CD14-positive monocyte (primary cell): Measurements from ENCODE around the gene CYB561D2. TPM values are rescaled to one million over a fixed set of nuclear protein-coding genes. Genes with fewer than 3 reads are reported as not detected.

Experiments used
- DNase-seq, 3 donors: peaks; one replicate each; pipeline ENCODE4 v3.0.0-alpha.2; 2011 to 2022
- H2AFZ ChIP-seq: 2 replicates; pipeline ENCODE4 v1.6.0; 2012; ENCODE audit warnings: mild to moderate bottlenecking, low read depth, low read length, inconsistent platforms; ENCODE audit not compliant: insufficient read depth, poor library complexity, severe bottlenecking
- H3K27ac ChIP-seq, 2 donors: 1 replicate in 1 of 2; 2 replicates in 1 of 2; pipeline ENCODE4 v1.5.1; 2012 to 2013; ENCODE audit warnings: low read length in 2 of 2, control low read depth in 1 of 2, inconsistent platforms in 1 of 2, low read depth in 1 of 2, mild to moderate bottlenecking in 1 of 2
- H3K27me3 ChIP-seq, 2 donors: one replicate each; pipeline versions ENCODE4 v1.6.0 to v1.6.1; 2011 to 2013; ENCODE audit warnings: low read length in 2 of 2; ENCODE audit not compliant: control insufficient read depth in 2 of 2, insufficient read depth in 2 of 2
- H3K36me3 ChIP-seq, 2 donors: replicated peaks in 1 of 2; 1 replicate in 1 of 2; 2 replicates in 1 of 2; pipeline versions ENCODE4 v1.5.1 to v1.6.1; 2012 to 2013; ENCODE audit warnings: low read length in 2 of 2, control low read depth in 1 of 2, inconsistent platforms in 1 of 2, mild to moderate bottlenecking in 1 of 2; ENCODE audit not compliant: insufficient read depth in 2 of 2, control insufficient read depth in 1 of 2
- H3K4me1 ChIP-seq, 2 donors: 1 replicate in 1 of 2; 2 replicates in 1 of 2; pipeline versions ENCODE4 v1.5.1 to v1.6.1; 2012 to 2013; ENCODE audit warnings: low read length in 2 of 2, control low read depth in 1 of 2, inconsistent platforms in 1 of 2, mild to moderate bottlenecking in 1 of 2, moderate library complexity in 1 of 2; ENCODE audit not compliant: insufficient read depth in 2 of 2, control insufficient read depth in 1 of 2
- H3K4me2 ChIP-seq: replicated peaks from 2 replicates; pipeline ENCODE3; 2012; ENCODE audit warnings: low read length, moderate library complexity, mild to moderate bottlenecking; ENCODE audit not compliant: poor library complexity, severe bottlenecking; ENCODE audit errors: extremely low read depth
- H3K4me3 ChIP-seq, 3 experiments: fragments of 200-600 bp in 1 of 3; sonication (generic) in 1 of 3; replicated peaks in 1 of 3; 1 replicate in 2 of 3; 2 replicates in 1 of 3; pipeline ENCODE4 v1.5.1; 2011 to 2013; ENCODE audit warnings: low read length in 3 of 3, mild to moderate bottlenecking in 3 of 3, control low read depth in 2 of 3, low read depth in 2 of 3, inconsistent platforms in 1 of 3, moderate library complexity in 1 of 3
- H3K79me2 ChIP-seq: 2 replicates; pipeline ENCODE4 v1.6.0; 2012; ENCODE audit warnings: mild to moderate bottlenecking, control low read depth, inconsistent platforms, low read length, moderate library complexity; ENCODE audit not compliant: insufficient read depth
- H3K9ac ChIP-seq: 2 replicates; pipeline ENCODE4 v1.6.0; 2017; ENCODE audit warnings: low read length, mild to moderate bottlenecking; ENCODE audit not compliant: insufficient read depth, poor library complexity, severe bottlenecking
- H3K9me3 ChIP-seq, 2 donors: replicated peaks in 1 of 2; 1 replicate in 1 of 2; 2 replicates in 1 of 2; pipeline versions ENCODE4 v1.5.1 to v1.6.1; 2012 to 2013; ENCODE audit warnings: low read length in 2 of 2, control low read depth in 1 of 2; ENCODE audit not compliant: control insufficient read depth in 1 of 2, insufficient read depth in 1 of 2
- H4K20me1 ChIP-seq: 2 replicates; pipeline ENCODE4 v1.6.0; 2012; ENCODE audit warnings: mild to moderate bottlenecking, low read length, control low read depth, moderate library complexity; ENCODE audit not compliant: insufficient read depth
- H3K27ac Mint-ChIP-seq, 7 donors: one replicate each; pipeline ENCODE4 v1.8.0; 2020; ENCODE audit warnings: mild to moderate bottlenecking in 7 of 7, mixed read lengths in 7 of 7, moderate library complexity in 6 of 7, inconsistent platforms in 2 of 7
- H3K27me3 Mint-ChIP-seq, 3 donors: one replicate each; pipeline ENCODE4 v1.8.0; 2021 to 2022; ENCODE audit warnings: low read depth in 3 of 3, mild to moderate bottlenecking in 3 of 3, mixed read lengths in 3 of 3, moderate library complexity in 3 of 3, inconsistent platforms in 1 of 3
- H3K36me3 Mint-ChIP-seq, 2 donors: one replicate each; pipeline ENCODE4 v1.8.0; 2020; ENCODE audit warnings: mixed read lengths in 2 of 2, inconsistent platforms in 1 of 2, mild to moderate bottlenecking in 1 of 2
- H3K4me1 Mint-ChIP-seq: one replicate; pipeline ENCODE4 v1.8.0; 2020; ENCODE audit warnings: mild to moderate bottlenecking, mixed read lengths
- H3K4me3 Mint-ChIP-seq, 2 donors: one replicate each; pipeline ENCODE4 v1.8.0; 2020; ENCODE audit warnings: mild to moderate bottlenecking in 2 of 2, mixed read lengths in 2 of 2, moderate library complexity in 1 of 2
- H3K9me3 Mint-ChIP-seq, 7 donors: one replicate each; pipeline ENCODE4 v1.8.0; 2020 to 2022; ENCODE audit warnings: mixed read lengths in 7 of 7, mild to moderate bottlenecking in 6 of 7, moderate library complexity in 6 of 7, inconsistent platforms in 2 of 7
- CTCF ChIP-seq: fragments of 200-600 bp; IDR thresholded peaks from one replicate; pipeline ENCODE4 v1.8.0; 2022; ENCODE audit warnings: antibody characterized with exemption, mild to moderate bottlenecking
- WGBS: methylation state at CpG from one replicate; pipeline ENCODE4 v1.1.5; 2013; ENCODE audit warnings: missing lambda C conversion rate; ENCODE audit not compliant: insufficient coverage; 5-methylcytosine and 5-hydroxymethylcytosine counted together
- intact Hi-C, 2 donors: fragments of 100-400 bp; cut with micrococcal nuclease; formaldehyde crosslinking; loops; one replicate each; pipeline versions ENCODE4 v1.15.0 to v1.15.1; 2023
- polyA plus RNA-seq, 3 donors: library from polyadenylated mRNA; depleted of rRNA in 1 of 3; unstranded in 2 of 3; stranded (reverse) in 1 of 3; fragments of 300-500 nt in 2 of 3; fragments of >200 nt in 1 of 3; fragmentation: Illumina TruSeq in 2 of 3; gene quantifications; 1 replicate in 2 of 3; 2 replicates in 1 of 3; pipeline ENCODE4 v1.2.3, GENCODE V29; 2012 to 2021

The CYB561D2 gene
- polyA plus RNA-seq, 3 donors, result 78.9 to 94.0 (median 82.5) TPM

- Histone ChIP-seq H3K27ac (peak overlapping the region; percentile 9 to 91), H3K9ac (peak overlapping the region; percentile 21), H3K4me3 (peak overlapping the region in 1 of 3 experiments; percentile 91), H2AFZ (no peak overlapping the region), H3K27me3 (no peaks in the 10 kb centered on the region), H3K4me2 (peak overlapping the region; percentile 98), H3K4me1 (peaks cover 51 to 63% of the 10 kb centered on the region in 2 donors), H3K9me3 (no peaks in the 10 kb centered on the region), H4K20me1 (peaks cover 79% of the 10 kb centered on the region), H3K79me2 (peaks cover 75% of the 10 kb centered on the region), H3K36me3 (peaks cover 44 to 56% of the 10 kb centered on the region in 2 donors)
- TF ChIP-seq CTCF, result no peak
- WGBS, result 78% methylated on average over 3 of the region's 5 CpGs
- H3K27ac Mint-ChIP-seq, result peak overlapping the region in 4 of 7 donors; percentile 57 to 82 (median 76)
- DNase-seq, result no peak
- H3K4me1 Mint-ChIP-seq, result peaks cover 57% of the 10 kb centered on the region
- H3K27me3 Mint-ChIP-seq, result peaks cover 0 to 2% (median 0%) of the 10 kb centered on the region in 3 donors
- H3K9me3 Mint-ChIP-seq, result no peaks in the 10 kb centered on the region
- intact Hi-C loops, result loop anchor here (5.0 to 10.0 kb wide), 3 partner anchors 261 to 1039 kb away; partner anchors contain the start of genes MAPKAPK3 (in 1 of the 2), MON1A (in 1 of the 2) and RBM15B (in 1 of the 2)
- H3K36me3 Mint-ChIP-seq, result peaks cover 28 to 50% of the 10 kb centered on the region in 2 donors
- no peak overlapping the region for H3K4me3 Mint-ChIP-seq
Measured at GRCh38 chr3:50355829-50356552, 5.3 kb downstream of the CYB561D2 start.

GRCh38 chr3:50356553-50356952 is 5.9 kb downstream of the CYB561D2 start:
- intact Hi-C loops, result loop anchor here (5.0 to 10.0 kb wide), 3 partner anchors 261 to 1038 kb away; partner anchors contain the start of genes MAPKAPK3 (in 1 of the 2), MON1A (in 1 of the 2) and RBM15B (in 1 of the 2)

More at GRCh38 chr3:50356553-50356952, 5.9 kb downstream of the CYB561D2 start:
- WGBS, result 52% methylated on average over 4 of the region's 5 CpGs
- H3K27ac Mint-ChIP-seq, result peak overlapping the region in 6 of 7 donors; percentile 4 to 82 (median 72)
- Histone ChIP-seq H3K36me3 (peaks cover 44 to 56% of the 10 kb centered on the region in 2 donors), H4K20me1 (peaks cover 74% of the 10 kb centered on the region), H2AFZ (no peak overlapping the region), H3K9ac (peak overlapping the region; percentile 21), H3K4me3 (peak overlapping the region in 1 of 3 experiments; percentile 91), H3K9me3 (no peaks in the 10 kb centered on the region), H3K79me2 (peaks cover 69% of the 10 kb centered on the region), H3K27me3 (no peaks in the 10 kb centered on the region), H3K27ac (peak overlapping the region; percentile 20 to 91), H3K4me1 (peaks cover 46 to 57% of the 10 kb centered on the region in 2 donors), H3K4me2 (peak overlapping the region; percentile 98)
- H3K4me3 Mint-ChIP-seq, result peak overlapping the region; percentile 55 to 59
- H3K36me3 Mint-ChIP-seq, result peaks cover 26 to 50% of the 10 kb centered on the region in 2 donors
- DNase-seq, result peak; percentile 22 to 36 (median 30)
- no peak for TF ChIP-seq CTCF
- peaks cover 0 to 2% (median 0%) of the 10 kb centered on the region in 3 donors for H3K27me3 Mint-ChIP-seq
- H3K9me3 Mint-ChIP-seq, result no peaks in the 10 kb centered on the region
- H3K4me1 Mint-ChIP-seq, result peaks cover 51% of the 10 kb centered on the region
